Activated B cell treated with CpG ODN at 0.5 μM for 24 hours (primary cell): ENCODE results near the gene HIVEP2. TPM values are rescaled to one million over a fixed set of nuclear protein-coding genes. Genes with fewer than 3 reads are reported as not detected.

ENCODE experiments used
- ATAC-seq: fragments of 200-7000 bp; cut with Tn5 transposase; one replicate; pipeline ENCODE4 v1.10.0; 2021; ENCODE audit warnings: low read depth, mild to moderate bottlenecking, moderate library complexity
- CTCF ChIA-PET: fragments of 350-600 bp; sonication (Branson Sonifier 250); formaldehyde crosslinking; loops from one replicate; lab custom pipeline; 2021; ENCODE audit warnings: antibody characterized with exemption; lab: Charles Lee
- POLR2A ChIA-PET: fragments of 350-600 bp; sonication (Branson Sonifier 250); formaldehyde crosslinking; loops from one replicate; lab custom pipeline; 2021; ENCODE audit warnings: antibody characterized with exemption; lab: Charles Lee
- DNase-seq: peaks from one replicate; pipeline ENCODE4 v3.0.0; 2022
- H3K27ac Mint-ChIP-seq: one replicate; pipeline ENCODE4 v1.8.0; 2020; ENCODE audit warnings: mixed read lengths
- H3K27me3 Mint-ChIP-seq: one replicate; pipeline ENCODE4 v1.8.0; 2021; ENCODE audit warnings: mixed read lengths
- H3K36me3 Mint-ChIP-seq: one replicate; pipeline ENCODE4 v1.8.0; 2021; ENCODE audit warnings: low read depth, mixed read lengths
- H3K4me1 Mint-ChIP-seq: one replicate; pipeline ENCODE4 v1.8.0; 2021; ENCODE audit warnings: mixed read lengths
- H3K4me3 Mint-ChIP-seq: one replicate; pipeline ENCODE4 v1.8.0; 2020; ENCODE audit warnings: mild to moderate bottlenecking, mixed read lengths
- H3K9me3 Mint-ChIP-seq: one replicate; pipeline ENCODE4 v1.8.0; 2020; ENCODE audit warnings: mixed read lengths
- intact Hi-C: fragments of 100-400 bp; cut with micrococcal nuclease; formaldehyde crosslinking; loops from one replicate; pipeline ENCODE4 v1.15.1; 2024
- total RNA-seq: library from RNA; stranded (reverse); gene quantifications from 2 replicates; pipeline ENCODE4 v1.2.3, GENCODE V29; 2022
- TF ChIP-seq, protein P1 (sequence below): fragments of 200-600 bp; IDR thresholded peaks from one replicate; pipeline ENCODE4 v1.8.0; 2022; ENCODE audit warnings: antibody characterized with exemption, mild to moderate bottlenecking

Gene HIVEP2
- total RNA-seq, 1 donor from 2014 or later, result 25.4 TPM

DNA sequence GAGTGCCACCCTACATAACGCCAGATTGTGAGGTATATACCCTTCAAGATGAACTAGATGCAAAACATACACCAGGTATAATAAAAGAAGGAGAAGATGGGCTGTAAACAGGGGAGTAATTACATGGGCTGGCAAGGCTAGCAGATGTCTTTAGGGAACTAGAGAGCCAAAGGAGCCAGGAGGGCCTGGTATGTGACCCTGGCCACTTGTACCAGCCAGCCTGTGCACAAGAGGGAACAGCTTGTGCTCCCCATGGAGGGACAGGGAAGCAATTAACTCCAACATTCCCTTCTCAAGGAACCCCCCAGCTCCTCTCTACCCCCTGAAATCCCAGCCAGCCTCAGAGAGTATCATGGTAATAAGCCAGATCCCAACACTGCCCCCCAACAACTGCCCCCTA is 139.9 kb downstream of the HIVEP2 start:
- DNase-seq, result no peak
- no peaks in the 10 kb centered on the region for H3K9me3 Mint-ChIP-seq
- TF ChIP-seq, protein P1, sequence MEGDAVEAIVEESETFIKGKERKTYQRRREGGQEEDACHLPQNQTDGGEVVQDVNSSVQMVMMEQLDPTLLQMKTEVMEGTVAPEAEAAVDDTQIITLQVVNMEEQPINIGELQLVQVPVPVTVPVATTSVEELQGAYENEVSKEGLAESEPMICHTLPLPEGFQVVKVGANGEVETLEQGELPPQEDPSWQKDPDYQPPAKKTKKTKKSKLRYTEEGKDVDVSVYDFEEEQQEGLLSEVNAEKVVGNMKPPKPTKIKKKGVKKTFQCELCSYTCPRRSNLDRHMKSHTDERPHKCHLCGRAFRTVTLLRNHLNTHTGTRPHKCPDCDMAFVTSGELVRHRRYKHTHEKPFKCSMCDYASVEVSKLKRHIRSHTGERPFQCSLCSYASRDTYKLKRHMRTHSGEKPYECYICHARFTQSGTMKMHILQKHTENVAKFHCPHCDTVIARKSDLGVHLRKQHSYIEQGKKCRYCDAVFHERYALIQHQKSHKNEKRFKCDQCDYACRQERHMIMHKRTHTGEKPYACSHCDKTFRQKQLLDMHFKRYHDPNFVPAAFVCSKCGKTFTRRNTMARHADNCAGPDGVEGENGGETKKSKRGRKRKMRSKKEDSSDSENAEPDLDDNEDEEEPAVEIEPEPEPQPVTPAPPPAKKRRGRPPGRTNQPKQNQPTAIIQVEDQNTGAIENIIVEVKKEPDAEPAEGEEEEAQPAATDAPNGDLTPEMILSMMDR, result no peak
- intact Hi-C loops, result loop anchor here (2.0 kb wide), 1 partner anchor 14 kb away; no protein-coding TSS in a partner anchor
- ChIA-PET CTCF (no interaction called here), POLR2A (no interaction called here)
- no peak overlapping the region for H3K4me3 Mint-ChIP-seq
- no peaks in the 10 kb centered on the region for H3K27me3 Mint-ChIP-seq
- H3K27ac Mint-ChIP-seq, result no peak overlapping the region
- peaks cover 34% of the 10 kb centered on the region for H3K4me1 Mint-ChIP-seq
- ATAC-seq, result no peak
- peaks cover 45% of the 10 kb centered on the region for H3K36me3 Mint-ChIP-seq

DNA sequence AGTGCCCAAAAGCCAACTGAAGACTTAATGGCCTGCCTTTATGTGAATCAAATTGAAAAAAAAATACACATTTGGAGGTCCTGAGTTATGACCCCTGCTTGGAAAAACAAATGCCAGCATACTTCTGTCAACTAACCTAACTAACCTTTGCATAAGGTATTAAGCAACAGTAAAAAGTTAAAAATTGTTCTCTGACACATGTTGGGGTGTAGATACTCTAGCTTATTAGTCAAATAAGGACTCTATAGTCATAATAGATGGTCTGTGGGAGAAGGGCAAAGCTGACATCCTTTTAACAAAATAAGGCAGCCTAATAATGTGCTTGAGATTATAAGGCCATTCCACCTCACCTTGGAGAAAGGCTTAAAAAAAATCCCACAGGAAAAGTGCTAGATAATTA is 140.5 kb downstream of the HIVEP2 start:
- no peak for ATAC-seq
- Mint-ChIP-seq H3K36me3 (peaks cover 42% of the 10 kb centered on the region), H3K27me3 (no peaks in the 10 kb centered on the region), H3K4me3 (no peak overlapping the region), H3K27ac (no peak overlapping the region), H3K4me1 (peaks cover 38% of the 10 kb centered on the region), H3K9me3 (no peaks in the 10 kb centered on the region)
- CTCF ChIA-PET, result no interaction called here
- no peak for DNase-seq
- TF ChIP-seq, protein P1, result no peak
- intact Hi-C loops, result loop anchor here (2.0 kb wide), 1 partner anchor 14 kb away; no protein-coding TSS in a partner anchor
- POLR2A ChIA-PET, result no interaction called here

DNA sequence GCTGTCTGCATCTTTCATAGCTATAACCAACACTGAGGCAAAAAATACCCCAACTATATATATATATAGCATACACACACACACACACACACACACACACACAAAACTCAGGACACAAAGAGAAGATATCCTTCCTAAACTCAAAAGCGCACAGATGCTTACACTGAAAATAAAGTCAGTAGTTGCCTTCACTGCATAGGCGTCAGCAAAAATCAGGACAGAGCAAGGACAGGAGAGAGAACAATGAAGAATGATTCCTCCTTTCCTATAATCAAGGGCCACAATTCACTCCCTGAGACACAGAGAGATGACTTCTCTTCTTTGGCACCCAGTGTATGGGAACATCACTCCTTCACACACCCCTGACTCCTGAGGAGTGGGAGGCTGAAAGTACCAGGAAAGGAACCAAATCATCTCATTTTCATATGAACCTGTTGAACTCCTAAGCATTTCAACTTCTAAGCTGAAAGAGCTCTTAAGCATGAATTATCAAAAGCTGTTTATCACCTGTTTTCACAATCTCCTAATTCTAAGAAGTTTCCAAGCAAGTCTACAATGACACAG is 141.4 kb downstream of the HIVEP2 start:
- ChIA-PET POLR2A (no interaction called here), CTCF (interaction anchor here (0.8 kb wide), 1 partner anchor 223 kb away, joined by 3 read pairs; no protein-coding TSS in a partner anchor)
- Mint-ChIP-seq H3K4me1 (peaks cover 46% of the 10 kb centered on the region), H3K27me3 (no peaks in the 10 kb centered on the region), H3K4me3 (no peak overlapping the region), H3K27ac (peak overlapping the region; percentile 30), H3K36me3 (peaks cover 35% of the 10 kb centered on the region), H3K9me3 (no peaks in the 10 kb centered on the region)
- ATAC-seq (no peak), DNase-seq (no peak)
- TF ChIP-seq, protein P1, result no peak
- intact Hi-C loops, result loop anchor here (2.0 kb wide), 1 partner anchor 15 kb away; no protein-coding TSS in a partner anchor

DNA sequence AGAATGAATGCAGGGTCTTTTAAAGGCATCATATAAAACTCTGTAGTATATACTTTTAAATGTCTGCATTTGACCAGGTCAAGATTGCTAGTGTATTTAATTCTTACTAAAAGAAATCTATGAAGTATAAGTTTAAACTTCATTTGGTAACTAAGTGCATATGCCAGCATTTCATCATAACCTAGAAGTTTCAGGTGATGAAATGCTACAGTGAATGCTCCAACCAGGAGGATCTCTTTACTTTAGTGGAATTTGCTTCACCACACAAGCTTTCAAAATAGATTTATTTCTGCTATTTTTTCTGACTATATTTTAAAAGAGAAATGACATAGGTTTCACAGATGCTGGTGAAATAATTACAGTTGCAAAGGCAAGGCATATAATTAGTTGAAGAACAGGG is 141.9 kb downstream of the HIVEP2 start:
- DNase-seq, result no peak
- Mint-ChIP-seq H3K27ac (peak overlapping the region; percentile 1), H3K4me3 (no peak overlapping the region), H3K9me3 (no peaks in the 10 kb centered on the region), H3K36me3 (peaks cover 31% of the 10 kb centered on the region), H3K27me3 (no peaks in the 10 kb centered on the region), H3K4me1 (peaks cover 51% of the 10 kb centered on the region)
- ATAC-seq, result no peak
- CTCF ChIA-PET, result no interaction called here
- intact Hi-C loops, result no loop called here
- POLR2A ChIA-PET, result interaction anchor here (0.7 kb wide), 1 partner anchor 1261 kb away, joined by 4 read pairs; no protein-coding TSS in a partner anchor
- TF ChIP-seq, protein P1, result no peak

DNA sequence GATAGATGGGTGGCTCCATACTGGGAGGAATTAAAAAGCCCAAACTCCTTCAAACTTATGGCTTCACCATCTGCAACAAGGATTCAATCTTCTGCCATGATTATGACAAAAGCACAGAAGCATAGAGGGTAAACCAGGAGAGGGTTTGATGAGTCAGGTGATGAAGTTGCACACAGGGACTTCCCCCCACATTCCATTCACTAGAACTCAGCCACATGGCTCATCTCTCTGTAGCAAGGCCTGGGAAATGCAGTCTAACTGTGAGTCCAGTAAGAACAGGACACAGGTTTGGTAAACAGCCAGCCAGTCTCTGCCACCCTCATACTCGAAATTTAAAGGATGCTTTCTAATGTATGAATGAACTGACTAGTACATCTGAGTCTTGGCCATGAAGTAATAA is 142.9 kb downstream of the HIVEP2 start:
- DNase-seq, result no peak
- ChIA-PET POLR2A (interaction anchor here (0.7 kb wide), 1 partner anchor 1262 kb away, joined by 4 read pairs; no protein-coding TSS in a partner anchor), CTCF (no interaction called here)
- Mint-ChIP-seq H3K4me3 (no peak overlapping the region), H3K4me1 (peaks cover 55% of the 10 kb centered on the region), H3K9me3 (no peaks in the 10 kb centered on the region), H3K27ac (peak overlapping the region; percentile 4), H3K36me3 (peaks cover 27% of the 10 kb centered on the region), H3K27me3 (no peaks in the 10 kb centered on the region)
- intact Hi-C loops, result no loop called here
- ATAC-seq, result peak; percentile 41
- TF ChIP-seq, protein P1, result no peak
